H1 (cell line): ENCODE results near the gene GTF3C2. TPM values are rescaled to one million over a fixed set of nuclear protein-coding genes. Genes with fewer than 3 reads are reported as not detected.

Source experiments
- BCL11A ChIP-seq, 2 experiments: IDR thresholded peaks; one replicate each; pipeline ENCODE4 v1.6.1; 2011; ENCODE audit warnings: low read depth in 2 of 2, low read length in 2 of 2, mild to moderate bottlenecking in 2 of 2
- BRCA1 ChIP-seq: IDR thresholded peaks from 2 replicates; pipeline ENCODE4 v1.6.1; 2012; ENCODE audit warnings: low read depth, low read length, improper control_type of control experiment
- CBX8 ChIP-seq: fragments of 300-800, 300-1000 bp; sonication (generic); IDR thresholded peaks from 2 replicates; pipeline ENCODE4 v1.7.1; 2016; ENCODE audit warnings: low read depth, low read length, borderline replicate concordance
- CEBPB ChIP-seq: IDR thresholded peaks from 2 replicates; pipeline ENCODE4 v1.6.1; 2012; ENCODE audit warnings: low read depth, low read length
- CHD1 ChIP-seq: IDR thresholded peaks from 2 replicates; pipeline ENCODE4 v1.6.1; 2012; ENCODE audit warnings: low read depth, low read length, improper control_type of control experiment
- CREB1 ChIP-seq: IDR thresholded peaks from 2 replicates; pipeline ENCODE4 v1.6.1; 2012; ENCODE audit warnings: inconsistent platforms
- CTBP2 ChIP-seq: IDR thresholded peaks from 2 replicates; pipeline ENCODE4 v1.7.0; 2011; ENCODE audit warnings: borderline replicate concordance, mild to moderate bottlenecking, moderate library complexity, mixed read lengths, low read length; ENCODE audit not compliant: insufficient read depth, insufficient read length
- EZH2 ChIP-seq: fragments of 200-600 bp; sonication (generic); IDR thresholded peaks from 2 replicates; pipeline ENCODE4 v1.7.1; 2012; ENCODE audit warnings: low read depth, mild to moderate bottlenecking, moderate library complexity, low read length, inconsistent platforms; ENCODE audit not compliant: severe bottlenecking
- GABPA ChIP-seq: IDR thresholded peaks from 2 replicates; pipeline ENCODE4 v1.6.1; 2011; ENCODE audit warnings: mild to moderate bottlenecking, low read length, moderate library complexity, borderline replicate concordance; ENCODE audit not compliant: insufficient read depth
- GTF2F1 ChIP-seq: IDR thresholded peaks from 2 replicates; pipeline ENCODE4 v1.6.1; 2012; ENCODE audit warnings: low read depth, low read length, improper control_type of control experiment, borderline replicate concordance
- HDAC2 ChIP-seq, 2 experiments: fragments of 300-600 bp in 1 of 2; sonication (generic) in 1 of 2; IDR thresholded peaks; 2 replicates each; pipeline ENCODE4 v1.6.1; 2011 to 2012; ENCODE audit warnings: low read depth in 2 of 2, low read length in 2 of 2, mild to moderate bottlenecking in 2 of 2, moderate library complexity in 2 of 2, borderline replicate concordance in 1 of 2, inconsistent platforms in 1 of 2
- PHF8 ChIP-seq: fragments of 200-600 bp; sonication (generic); conservative IDR thresholded peaks from 2 replicates; pipeline ENCODE4 v1.7.1; 2012; ENCODE audit warnings: low read depth, mild to moderate bottlenecking, inconsistent platforms, low read length, moderate library complexity
- POLR2A ChIP-seq, 2 experiments: IDR thresholded peaks; 1 replicate in 1 of 2; 2 replicates in 1 of 2; pipeline ENCODE4 v1.6.1; 2011; ENCODE audit warnings: low read depth in 2 of 2, low read length in 2 of 2, mild to moderate bottlenecking in 2 of 2; ENCODE audit errors: control extremely low read depth in 1 of 2
- RAD21 ChIP-seq, 2 experiments: IDR thresholded peaks in 1 of 2; conservative IDR thresholded peaks in 1 of 2; 2 replicates each; pipeline ENCODE4 v1.6.1; 2011; ENCODE audit warnings: low read depth in 2 of 2, low read length in 2 of 2, improper control_type of control experiment in 1 of 2, inconsistent platforms in 1 of 2, mild to moderate bottlenecking in 1 of 2, moderate library complexity in 1 of 2
- RBBP5 ChIP-seq: IDR thresholded peaks from 2 replicates; pipeline ENCODE4 v1.7.1; 2012; ENCODE audit warnings: low read depth, mild to moderate bottlenecking, inconsistent platforms, low read length, moderate library complexity, borderline replicate concordance
- RXRA ChIP-seq: IDR thresholded peaks from 2 replicates; pipeline ENCODE4 v1.6.1; 2011; ENCODE audit warnings: low read depth, mild to moderate bottlenecking, low read length, moderate library complexity; ENCODE audit not compliant: insufficient read depth
- SIX5 ChIP-seq: IDR thresholded peaks from 2 replicates; pipeline ENCODE4 v1.6.1; 2011; ENCODE audit warnings: mild to moderate bottlenecking, low read depth, low read length
- SP1 ChIP-seq: IDR thresholded peaks from 2 replicates; pipeline ENCODE4 v1.6.1; 2011; ENCODE audit warnings: low read depth, low read length
- SRF ChIP-seq: IDR thresholded peaks from 2 replicates; pipeline ENCODE4 v1.6.1; 2011; ENCODE audit warnings: mild to moderate bottlenecking, low read depth, low read length, moderate library complexity
- TAF1 ChIP-seq: IDR thresholded peaks from 2 replicates; pipeline ENCODE4 v1.6.1; 2011; ENCODE audit warnings: mild to moderate bottlenecking, low read depth, low read length
- ZNF274 ChIP-seq: IDR thresholded peaks from 2 replicates; pipeline ENCODE4 v1.7.0; 2012; ENCODE audit warnings: low read length, borderline replicate concordance; ENCODE audit errors: extremely low read depth
- polyA plus RNA-seq, 7 experiments: library from polyadenylated mRNA; depleted of rRNA in 3 of 7; stranded (reverse) in 5 of 7; unstranded in 2 of 7; fragments of >200 nt in 5 of 7; fragments of 200-250 nt in 2 of 7; gene quantifications; 1 replicate in 5 of 7; 2 replicates in 1 of 7; 4 replicates in 1 of 7; pipeline versions ENCODE4 v1.2.1 to v1.2.3, GENCODE V29; 2011 to 2013; ENCODE audit warnings: missing spikeins in 2 of 7, mixed read lengths in 2 of 7
- total RNA-seq: library from RNA; stranded (reverse); fragmentation: NEBNext Ultra II Directional; extraction: Animal tissue kit (Norgen Biotek cat#: 25700); gene quantifications from 2 replicates; pipeline ENCODE4 v1.2.1, GENCODE V29; 2021
- TF ChIP-seq, protein P1 (sequence below): IDR thresholded peaks from 2 replicates; pipeline ENCODE4 v1.6.1; 2012; ENCODE audit warnings: low read length, inconsistent platforms

GTF3C2 gene
- total and polyA plus RNA-seq, 2 of the 8 experiments (the other 6 are each of a cell fraction or from before 2014, with no cell fraction given): 118 to 127 TPM

DNA sequence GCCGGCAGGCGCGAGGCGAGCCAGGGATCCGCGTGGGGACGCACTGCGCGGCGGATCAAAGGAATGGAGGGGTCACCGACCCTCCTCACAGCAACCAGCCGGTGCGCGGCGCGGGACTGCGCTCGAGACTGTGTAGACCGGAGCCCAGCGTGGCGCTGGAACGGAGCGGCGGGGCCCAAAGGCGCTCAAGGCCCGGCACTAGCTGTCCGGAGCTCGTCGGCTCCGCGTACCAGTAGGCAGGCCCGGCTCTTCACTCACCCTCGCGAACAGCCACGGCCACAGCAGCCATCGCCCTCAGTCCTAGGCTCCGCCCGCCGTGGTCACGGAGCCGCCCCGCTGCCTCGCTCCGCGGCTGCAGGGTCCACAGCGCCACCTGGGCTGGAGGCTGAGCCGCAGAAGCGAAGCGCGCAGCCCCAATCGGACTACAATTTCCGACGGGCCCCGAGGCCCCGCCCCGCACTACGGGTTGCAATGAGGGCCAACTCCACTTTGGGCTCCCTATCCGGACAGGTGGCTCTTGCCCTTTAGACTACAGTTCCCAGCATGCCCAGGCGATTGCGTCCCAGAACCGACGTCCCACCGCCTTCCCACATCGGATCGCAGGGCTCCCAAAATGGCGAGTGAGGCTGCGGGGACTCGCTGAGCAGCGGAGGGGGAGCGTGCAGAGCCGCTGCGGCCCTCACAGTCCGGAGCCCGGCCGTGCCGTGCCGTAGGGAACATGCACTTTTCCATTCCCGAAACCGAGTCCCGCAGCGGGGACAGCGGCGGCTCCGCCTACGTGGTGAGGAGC lies 13.7 kb upstream of the GTF3C2 start, which contains the start of the genes EIF2B4 and SNX17 (continued):
- no peak for TF ChIP-seq EZH2
- TF ChIP-seq CTBP2: peak; percentile 44
- no peak for TF ChIP-seq RXRA
- TF ChIP-seq BCL11A (IDR thresholded peaks at IDR 0.05; ENCODE audit: low read depth in 2 of 2, low read length in 2 of 2): no peak
- no peak; the same call in 1 of the 2 replicates for TF ChIP-seq SRF
- TF ChIP-seq, protein P1, sequence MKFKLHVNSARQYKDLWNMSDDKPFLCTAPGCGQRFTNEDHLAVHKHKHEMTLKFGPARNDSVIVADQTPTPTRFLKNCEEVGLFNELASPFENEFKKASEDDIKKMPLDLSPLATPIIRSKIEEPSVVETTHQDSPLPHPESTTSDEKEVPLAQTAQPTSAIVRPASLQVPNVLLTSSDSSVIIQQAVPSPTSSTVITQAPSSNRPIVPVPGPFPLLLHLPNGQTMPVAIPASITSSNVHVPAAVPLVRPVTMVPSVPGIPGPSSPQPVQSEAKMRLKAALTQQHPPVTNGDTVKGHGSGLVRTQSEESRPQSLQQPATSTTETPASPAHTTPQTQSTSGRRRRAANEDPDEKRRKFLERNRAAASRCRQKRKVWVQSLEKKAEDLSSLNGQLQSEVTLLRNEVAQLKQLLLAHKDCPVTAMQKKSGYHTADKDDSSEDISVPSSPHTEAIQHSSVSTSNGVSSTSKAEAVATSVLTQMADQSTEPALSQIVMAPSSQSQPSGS: no peak
- TF ChIP-seq CBX8: no peak
- TF ChIP-seq RAD21 (IDR thresholded peaks at IDR 0.05 in 1 of 2, conservative IDR thresholded peaks at IDR 0.05 in 1 of 2; ENCODE audit: low read depth in 2 of 2, low read length in 2 of 2): peak; percentile 50 to 58; a peak in 3 of 4 replicates
- TF ChIP-seq CHD1: no peak
- TF ChIP-seq PHF8: peak; percentile 72
- peak; percentile 95 for TF ChIP-seq SIX5
- no peak for TF ChIP-seq GTF2F1
- peak; percentile 39 to 77; a peak in 3 of 4 replicates for TF ChIP-seq HDAC2 (IDR thresholded peaks at IDR 0.05; ENCODE audit: borderline replicate concordance in 1 of 2, low read depth in 2 of 2, low read length in 2 of 2)
- TF ChIP-seq CEBPB: peak; percentile 65; the same call in 1 of the 2 replicates
- peak; percentile 94 for TF ChIP-seq SP1
- peak; percentile 87 for TF ChIP-seq CREB1
- no peak; the same call in 1 of the 2 replicates for TF ChIP-seq GABPA
- no peak for TF ChIP-seq ZNF274
- peak; percentile 74 for TF ChIP-seq TAF1
- peak in 1 of 2 experiments; percentile 84; a peak in 2 of 3 replicates for TF ChIP-seq POLR2A (IDR thresholded peaks at IDR 0.05; ENCODE audit: control extremely low read depth in 1 of 2, low read depth in 2 of 2, low read length in 2 of 2)
- TF ChIP-seq BRCA1: no peak
- peak; percentile 76; the same call in 1 of the 2 replicates for TF ChIP-seq RBBP5
